Activated CD4-positive, alpha-beta memory T cell treated with anti-CD3 and anti-CD28 coated beads for 36 hours (primary cell): ENCODE results near the gene BTF3. TPM values are rescaled to one million over a fixed set of nuclear protein-coding genes. Genes with fewer than 3 reads are reported as not detected.
"Not testable (repeated sequence)": the region's sequence is repeated elsewhere in the genome, so short reads cannot be mapped to it uniquely, and the experiment has no call there.

Experiments used
- CTCF ChIA-PET: fragments of 350-600 bp; sonication (Branson Sonifier 250); formaldehyde crosslinking; loops from one replicate; lab custom pipeline; 2021; ENCODE audit warnings: antibody characterized with exemption, inconsistent platforms; lab: Charles Lee
- POLR2A ChIA-PET: fragments of 350-600 bp; sonication (Branson Sonifier 250); formaldehyde crosslinking; loops from one replicate; lab custom pipeline; 2021; ENCODE audit warnings: antibody characterized with exemption; lab: Charles Lee
- DNase-seq: peaks from one replicate; pipeline ENCODE4 v3.0.0-alpha.2; 2020
- H3K27ac Mint-ChIP-seq: one replicate; pipeline ENCODE4 v1.8.0; 2021; ENCODE audit warnings: mixed read lengths
- H3K27me3 Mint-ChIP-seq: one replicate; pipeline ENCODE4 v1.8.0; 2021; ENCODE audit warnings: mixed read lengths
- H3K36me3 Mint-ChIP-seq: one replicate; pipeline ENCODE4 v1.8.0; 2021; ENCODE audit warnings: mixed read lengths
- H3K4me1 Mint-ChIP-seq: one replicate; pipeline ENCODE4 v1.8.0; 2021; ENCODE audit warnings: low read depth, mixed read lengths
- H3K4me3 Mint-ChIP-seq: one replicate; pipeline ENCODE4 v1.8.0; 2021; ENCODE audit warnings: mild to moderate bottlenecking, mixed read lengths
- H3K9me3 Mint-ChIP-seq: one replicate; pipeline ENCODE4 v1.8.0; 2021; ENCODE audit warnings: mixed read lengths
- intact Hi-C: fragments of 100-400 bp; cut with micrococcal nuclease; formaldehyde crosslinking; loops from one replicate; pipeline ENCODE4 v1.15.1; 2023
- total RNA-seq, 2 experiments: library from RNA; stranded (reverse); gene quantifications; one replicate each; pipeline ENCODE4 v1.2.3, GENCODE V29; 2021

Gene BTF3
- total RNA-seq, 2 experiments from 2014 or later = 936 to 944 TPM

DNA sequence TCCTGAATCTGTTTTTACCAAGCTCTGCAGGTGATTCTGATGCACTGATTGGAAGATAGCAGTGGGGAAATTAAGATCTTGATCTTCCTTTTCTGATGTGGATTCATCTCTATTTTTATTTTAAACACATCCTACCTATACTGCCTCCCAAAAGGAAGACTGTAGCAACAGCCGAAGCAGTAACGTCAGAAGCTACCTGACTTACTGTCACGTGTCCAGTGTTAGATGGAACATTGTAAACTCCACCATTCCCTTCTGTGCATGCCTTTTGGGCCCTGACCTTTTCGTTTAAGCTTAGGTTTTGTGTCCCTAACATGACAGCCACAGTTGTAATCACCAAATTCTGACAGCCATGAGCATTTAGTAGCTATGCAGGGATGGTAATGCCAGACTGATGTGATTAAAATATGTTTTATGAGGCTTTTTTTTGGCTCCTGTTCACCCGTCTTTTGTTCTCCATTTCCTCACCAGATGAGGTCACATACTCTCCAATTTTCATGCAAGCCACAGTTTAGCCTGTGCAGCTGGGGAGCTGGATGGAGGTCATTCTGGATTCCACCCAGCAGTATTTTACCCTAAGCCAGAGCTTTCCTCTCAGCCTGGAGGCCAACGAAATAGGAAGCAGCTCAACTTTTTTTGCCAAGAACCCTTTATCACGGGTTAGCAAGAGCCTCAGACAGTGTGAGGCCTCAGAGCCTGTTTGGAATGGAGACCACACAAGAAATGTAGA, 34.1 kb upstream of the BTF3 start:
- no peaks in the 10 kb centered on the region for H3K36me3 Mint-ChIP-seq
- H3K4me3 Mint-ChIP-seq = no peak overlapping the region
- POLR2A ChIA-PET = no interaction called here
- H3K27ac Mint-ChIP-seq = no peak overlapping the region
- no peaks in the 10 kb centered on the region for H3K9me3 Mint-ChIP-seq
- CTCF ChIA-PET = interaction anchor here (0.9 kb wide), 1 partner anchor 9 kb away, joined by 3 read pairs; no protein-coding TSS in a partner anchor
- H3K27me3 Mint-ChIP-seq = peaks cover 26% of the 10 kb centered on the region
- H3K4me1 Mint-ChIP-seq = no peaks in the 10 kb centered on the region
- intact Hi-C loops = no loop called here
- DNase-seq = no peak

DNA sequence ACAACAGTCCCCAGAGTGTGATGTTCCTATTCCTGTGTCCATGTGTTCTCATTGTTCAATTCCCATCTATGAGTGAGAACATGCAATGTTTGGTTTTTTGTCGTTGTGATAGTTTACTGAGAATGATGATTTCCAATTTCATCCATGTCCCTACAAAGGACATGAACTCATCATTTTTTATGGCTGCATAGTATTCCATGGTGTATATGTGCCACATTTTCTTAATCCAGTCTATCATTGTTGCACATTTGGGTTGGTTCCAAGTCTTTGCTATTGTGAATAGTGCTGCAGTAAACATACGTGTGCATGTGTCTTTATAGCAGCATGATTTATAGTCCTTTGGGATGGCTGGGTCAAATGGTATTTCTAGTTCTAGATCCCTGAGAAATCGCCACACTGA, 29.6 kb upstream of the BTF3 start:
- H3K36me3 Mint-ChIP-seq, POLR2A ChIA-PET: not testable (repeated sequence)

DNA sequence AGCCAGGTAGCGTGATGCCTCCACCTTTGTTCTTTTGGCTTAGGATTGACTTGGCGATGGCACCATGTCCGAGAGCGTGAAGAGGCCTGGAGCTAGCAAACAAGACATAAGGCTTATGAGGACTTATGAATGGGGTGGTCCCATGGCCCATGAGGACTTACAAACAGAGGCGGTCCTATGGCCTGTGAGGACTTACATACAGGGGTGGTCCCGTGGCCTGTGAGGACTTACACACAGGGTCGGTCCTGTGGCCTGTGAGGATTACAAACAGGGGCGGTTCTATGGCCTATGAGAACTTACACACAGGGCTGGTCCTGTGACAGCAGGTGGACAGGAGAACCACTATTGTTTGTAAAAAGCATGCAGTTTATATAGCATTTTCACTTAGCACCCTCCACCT, 28.4 kb upstream of the BTF3 start:
- H3K27ac Mint-ChIP-seq = no peak overlapping the region
- ChIA-PET CTCF (no interaction called here), POLR2A (no interaction called here)
- intact Hi-C loops = no loop called here
- H3K4me1 Mint-ChIP-seq = no peaks in the 10 kb centered on the region
- no peak overlapping the region for H3K4me3 Mint-ChIP-seq
- H3K36me3 Mint-ChIP-seq = no peaks in the 10 kb centered on the region
- no peaks in the 10 kb centered on the region for H3K9me3 Mint-ChIP-seq
- no peak for DNase-seq
- peaks cover 11% of the 10 kb centered on the region for H3K27me3 Mint-ChIP-seq

More for the DNA sequence above, 29.6 kb upstream of the BTF3 start:
- CTCF ChIA-PET, H3K27ac Mint-ChIP-seq, H3K9me3 Mint-ChIP-seq, DNase-seq, intact Hi-C loops, H3K4me3 Mint-ChIP-seq, H3K4me1 Mint-ChIP-seq: not testable (repeated sequence)
- peaks cover 15% of the 10 kb centered on the region for H3K27me3 Mint-ChIP-seq

DNA sequence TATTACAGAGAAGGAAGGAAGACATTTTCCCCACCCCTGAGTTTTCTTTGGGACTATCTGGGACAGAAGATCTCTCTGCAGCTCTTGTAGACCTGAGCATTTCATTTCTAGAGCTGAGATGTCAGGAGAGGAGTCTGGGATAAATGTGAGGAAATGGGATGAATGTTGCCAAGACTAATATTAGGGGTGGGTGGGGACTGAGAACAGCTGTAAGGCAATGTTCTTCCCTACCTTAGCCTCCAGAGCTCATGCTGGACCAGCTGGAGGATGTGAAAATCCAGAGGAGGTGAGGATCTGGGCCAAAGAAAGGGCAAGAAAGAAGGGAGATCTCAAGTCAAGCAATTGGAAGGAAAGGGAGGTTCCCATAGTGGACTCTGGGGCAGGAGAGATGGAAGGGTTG, 26.6 kb upstream of the BTF3 start:
- CTCF ChIA-PET = no interaction called here
- Mint-ChIP-seq H3K27ac (no peak overlapping the region), H3K9me3 (no peaks in the 10 kb centered on the region), H3K27me3 (peaks cover 8% of the 10 kb centered on the region), H3K36me3 (no peaks in the 10 kb centered on the region), H3K4me3 (no peak overlapping the region), H3K4me1 (no peaks in the 10 kb centered on the region)
- intact Hi-C loops = no loop called here
- no peak for DNase-seq
- POLR2A ChIA-PET = no interaction called here

DNA sequence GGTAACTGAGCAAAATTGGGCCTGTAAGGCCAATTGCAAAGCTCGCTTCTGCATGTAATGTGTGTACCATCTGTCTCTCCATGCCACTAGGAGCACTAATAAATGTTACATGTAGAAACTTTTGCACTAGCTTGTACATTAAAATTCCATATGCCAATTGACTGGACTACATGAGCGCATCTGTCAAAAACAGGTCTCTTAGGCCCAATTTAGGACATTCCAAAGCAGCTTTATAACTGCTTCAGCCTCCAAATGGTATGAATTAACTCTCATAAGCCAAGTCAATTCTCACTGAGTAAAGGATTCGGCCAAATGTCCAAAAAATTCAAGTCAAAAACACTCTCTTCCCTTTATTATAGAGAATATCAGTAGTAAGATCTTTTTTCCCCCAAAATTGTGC, 26.1 kb upstream of the BTF3 start:
- H3K27me3 Mint-ChIP-seq = peaks cover 10% of the 10 kb centered on the region

DNA sequence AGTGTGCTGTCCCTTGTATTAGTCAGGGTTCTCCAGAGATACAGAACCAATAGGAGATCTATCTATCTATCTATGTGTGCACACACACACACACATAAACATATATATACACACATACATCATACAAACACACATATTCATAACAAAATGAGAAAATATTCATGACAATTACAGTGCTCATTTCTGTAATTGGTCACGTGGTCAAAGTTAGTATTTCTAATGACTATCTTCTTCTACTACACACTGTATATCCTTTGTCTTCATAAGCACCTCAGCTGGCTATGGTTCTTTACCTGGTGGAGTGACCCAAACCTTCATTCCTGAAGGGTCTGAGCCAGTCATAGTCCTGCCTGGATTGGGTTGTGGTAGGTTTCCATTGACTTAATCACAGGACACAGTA, 17.7 kb upstream of the BTF3 start:
- H3K9me3 Mint-ChIP-seq = no peaks in the 10 kb centered on the region
- peaks cover 27% of the 10 kb centered on the region for H3K27me3 Mint-ChIP-seq
- H3K4me3 Mint-ChIP-seq = no peak overlapping the region
- intact Hi-C loops = no loop called here
- ChIA-PET POLR2A (no interaction called here), CTCF (no interaction called here)
- no peak for DNase-seq
- H3K27ac Mint-ChIP-seq = no peak overlapping the region
- H3K4me1 Mint-ChIP-seq = no peaks in the 10 kb centered on the region
- no peaks in the 10 kb centered on the region for H3K36me3 Mint-ChIP-seq

More for the DNA sequence above, 26.1 kb upstream of the BTF3 start:
- intact Hi-C loops = no loop called here
- DNase-seq = no peak
- ChIA-PET CTCF (no interaction called here), POLR2A (no interaction called here)
- H3K27ac Mint-ChIP-seq = no peak overlapping the region
- no peaks in the 10 kb centered on the region for H3K36me3 Mint-ChIP-seq
- no peaks in the 10 kb centered on the region for H3K4me1 Mint-ChIP-seq
- H3K9me3 Mint-ChIP-seq = no peaks in the 10 kb centered on the region
- no peak overlapping the region for H3K4me3 Mint-ChIP-seq

DNA sequence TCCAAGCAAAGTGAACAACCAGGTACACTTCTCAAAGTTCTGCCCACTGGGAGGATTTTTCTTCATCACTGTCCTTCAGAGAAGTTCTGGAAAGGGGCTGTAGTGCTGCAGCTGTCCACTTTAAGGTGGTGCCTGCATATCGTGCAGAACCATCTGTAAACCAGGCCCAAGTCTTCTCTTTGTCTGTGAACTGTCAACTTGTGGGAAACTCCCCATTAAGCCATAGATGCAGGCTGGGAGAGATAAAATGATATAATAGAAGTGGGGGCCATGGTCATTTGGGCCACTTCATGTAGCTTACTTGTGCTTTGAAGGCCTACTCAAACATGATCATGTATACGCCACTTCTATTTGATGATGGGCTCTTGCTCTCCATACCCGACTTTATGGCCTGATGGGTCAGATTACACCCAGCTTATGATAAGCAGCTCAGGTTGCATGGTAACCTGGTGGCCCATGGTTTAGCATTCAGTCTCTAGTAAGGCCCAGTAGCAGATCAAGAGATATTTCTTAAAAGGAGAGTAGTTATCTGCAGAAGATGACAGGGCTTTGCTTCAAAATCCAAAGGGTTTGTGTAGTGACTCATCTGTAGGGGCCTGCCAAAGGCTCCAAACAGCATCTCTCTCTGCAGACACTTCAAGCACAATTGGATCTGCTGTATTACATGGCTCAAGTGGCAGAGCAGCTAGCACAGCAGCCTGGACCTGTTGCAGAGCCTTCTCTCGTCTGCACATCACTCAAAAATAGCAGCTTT, 15.7 kb upstream of the BTF3 start:
- CTCF ChIA-PET = no interaction called here
- DNase-seq = no peak
- Mint-ChIP-seq H3K36me3 (no peaks in the 10 kb centered on the region), H3K4me1 (no peaks in the 10 kb centered on the region), H3K27me3 (peaks cover 22% of the 10 kb centered on the region), H3K4me3 (no peak overlapping the region), H3K9me3 (no peaks in the 10 kb centered on the region), H3K27ac (no peak overlapping the region)
- POLR2A ChIA-PET = no interaction called here
- intact Hi-C loops = no loop called here

DNA sequence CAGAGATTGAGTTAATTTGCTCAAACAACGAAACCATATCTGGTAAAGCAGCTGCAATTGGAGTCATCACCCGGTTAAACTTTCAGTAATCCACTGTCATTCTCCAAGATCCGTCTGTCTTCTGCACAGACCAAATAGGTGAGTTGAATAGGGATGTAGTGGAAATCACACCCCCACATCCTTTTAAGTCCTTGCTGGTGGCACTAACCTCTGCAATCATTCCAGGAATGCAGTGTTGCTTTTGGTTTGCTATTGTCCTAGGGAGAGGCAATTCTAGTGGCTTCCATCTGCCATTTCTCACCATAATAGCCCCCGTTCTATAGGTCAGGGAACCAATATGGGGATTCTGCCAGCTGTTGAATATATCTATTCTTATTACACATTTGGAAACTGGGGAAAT, 14.6 kb upstream of the BTF3 start:
- H3K36me3 Mint-ChIP-seq = no peaks in the 10 kb centered on the region
- ChIA-PET POLR2A (no interaction called here), CTCF (no interaction called here)
- H3K4me1 Mint-ChIP-seq = no peaks in the 10 kb centered on the region
- no peak overlapping the region for H3K27ac Mint-ChIP-seq
- H3K27me3 Mint-ChIP-seq = peaks cover 18% of the 10 kb centered on the region
- intact Hi-C loops = no loop called here
- H3K4me3 Mint-ChIP-seq = no peak overlapping the region
- DNase-seq = no peak
- no peaks in the 10 kb centered on the region for H3K9me3 Mint-ChIP-seq

DNA sequence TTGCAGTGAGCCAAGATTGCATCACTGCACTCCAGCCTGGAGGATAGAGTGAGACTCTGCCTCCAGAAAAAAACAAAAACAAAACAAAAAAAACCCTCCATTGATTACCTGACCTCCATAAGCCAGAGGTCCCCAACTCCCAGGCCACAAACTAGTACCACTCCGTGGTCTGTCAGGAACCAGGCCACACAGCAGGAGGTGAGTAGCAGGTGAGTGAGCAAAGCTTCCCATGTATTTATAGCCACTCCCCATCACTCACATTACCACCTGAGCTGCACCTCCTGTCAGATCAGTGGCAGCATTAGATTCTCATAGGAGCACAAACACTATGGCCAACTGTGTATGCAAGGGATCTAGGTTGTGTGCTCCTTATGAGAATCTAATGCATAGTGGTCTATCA, 13.7 kb upstream of the BTF3 start:
- DNase-seq = no peak
- CTCF ChIA-PET = no interaction called here
- H3K4me3 Mint-ChIP-seq = no peak overlapping the region
- no peaks in the 10 kb centered on the region for H3K36me3 Mint-ChIP-seq
- intact Hi-C loops = no loop called here
- H3K27me3 Mint-ChIP-seq = peaks cover 19% of the 10 kb centered on the region
- POLR2A ChIA-PET = no interaction called here
- no peak overlapping the region for H3K27ac Mint-ChIP-seq
- H3K9me3 Mint-ChIP-seq = no peaks in the 10 kb centered on the region
- H3K4me1 Mint-ChIP-seq = no peaks in the 10 kb centered on the region

DNA sequence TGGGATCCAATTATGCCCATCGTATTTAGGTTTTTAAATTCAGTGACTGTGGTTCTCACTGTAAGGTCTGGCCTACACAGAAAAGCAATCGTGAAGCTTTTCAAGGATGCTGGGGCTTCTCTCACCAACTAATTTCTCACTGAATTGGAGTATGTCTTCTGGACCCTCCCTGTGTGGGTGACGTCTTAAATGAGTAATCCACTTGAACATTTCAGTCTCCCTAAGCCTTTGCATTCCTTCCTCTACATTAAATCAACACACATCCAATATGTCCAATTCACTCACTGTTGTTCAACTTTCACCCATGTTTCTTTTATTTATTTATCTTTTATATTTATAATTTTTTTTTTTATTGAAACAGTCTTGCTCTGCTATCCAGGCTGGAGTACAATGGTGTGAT, 12.5 kb upstream of the BTF3 start:
- no peaks in the 10 kb centered on the region for H3K9me3 Mint-ChIP-seq
- POLR2A ChIA-PET = no interaction called here
- DNase-seq = no peak
- CTCF ChIA-PET = no interaction called here
- no peak overlapping the region for H3K4me3 Mint-ChIP-seq
- H3K27me3 Mint-ChIP-seq = peaks cover 17% of the 10 kb centered on the region
- no peaks in the 10 kb centered on the region for H3K36me3 Mint-ChIP-seq
- intact Hi-C loops = no loop called here
- H3K4me1 Mint-ChIP-seq = no peaks in the 10 kb centered on the region
- H3K27ac Mint-ChIP-seq = no peak overlapping the region

DNA sequence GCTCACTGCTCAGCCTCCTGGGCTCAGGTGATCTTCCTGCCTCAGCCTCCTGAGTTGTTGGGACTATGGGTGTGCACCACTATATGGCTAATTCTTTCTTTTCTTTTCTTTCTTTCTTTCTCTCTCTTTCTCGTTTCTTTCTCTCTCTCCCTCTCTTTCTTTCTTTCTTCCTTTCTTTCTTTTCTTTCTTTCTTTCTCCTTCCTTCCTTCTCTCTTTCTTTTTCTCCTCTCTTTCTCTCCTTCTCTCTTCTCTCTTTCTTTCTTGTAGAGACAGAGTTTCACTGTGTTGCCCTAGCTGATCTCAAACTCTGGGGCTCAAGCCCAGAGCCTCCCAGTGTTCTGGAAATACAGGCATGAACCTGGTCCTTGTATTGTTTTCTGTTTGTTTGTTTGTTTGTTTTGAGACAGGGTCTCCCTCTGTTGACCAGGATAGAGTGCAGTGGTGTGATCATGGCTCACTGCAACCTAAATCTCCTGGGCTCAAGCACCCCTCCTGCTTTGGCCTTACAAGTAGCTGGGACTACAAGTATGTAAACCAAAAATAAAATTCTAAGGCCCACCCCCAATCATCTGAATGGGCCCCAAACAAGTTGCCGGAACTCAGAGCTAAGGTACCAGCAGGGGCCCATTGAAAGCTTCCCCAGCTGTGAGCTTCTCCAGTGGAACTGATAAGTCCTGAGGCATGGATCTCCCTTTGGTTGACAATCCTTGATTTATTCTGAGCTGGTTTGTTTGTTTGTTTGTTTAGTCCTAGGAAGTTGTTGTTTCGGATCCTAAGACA, 11.9 kb upstream of the BTF3 start:
- Mint-ChIP-seq H3K36me3 (no peaks in the 10 kb centered on the region), H3K4me3 (no peak overlapping the region), H3K9me3 (no peaks in the 10 kb centered on the region), H3K27ac (no peak overlapping the region), H3K27me3 (peaks cover 14% of the 10 kb centered on the region), H3K4me1 (no peaks in the 10 kb centered on the region)
- ChIA-PET POLR2A (no interaction called here), CTCF (interaction anchor here (0.9 kb wide), 1 partner anchor 35 kb away, joined by 3 read pairs; no protein-coding TSS in a partner anchor)
- intact Hi-C loops = no loop called here
- no peak for DNase-seq

DNA sequence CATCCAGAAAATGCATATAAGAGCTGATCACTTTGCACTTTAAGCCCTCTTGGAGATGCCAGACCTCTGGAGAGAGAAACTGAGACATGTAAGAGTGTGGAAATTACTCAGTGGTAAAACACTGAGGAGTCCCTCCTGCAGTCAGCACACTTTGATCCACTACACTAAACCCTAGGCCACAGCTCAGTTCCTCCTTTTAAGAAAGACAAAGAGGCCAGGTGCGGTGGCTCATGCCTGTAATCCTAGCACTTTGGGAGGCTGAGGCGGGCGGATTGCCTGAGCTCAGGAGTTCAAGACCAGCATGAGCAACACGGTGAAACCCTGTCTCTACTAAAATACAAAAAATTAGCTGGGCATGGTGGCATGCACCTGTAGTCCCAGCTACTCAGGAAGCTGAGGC, 11.0 kb upstream of the BTF3 start:
- intact Hi-C loops, H3K4me3 Mint-ChIP-seq, H3K4me1 Mint-ChIP-seq, POLR2A ChIA-PET, H3K27me3 Mint-ChIP-seq, H3K27ac Mint-ChIP-seq, DNase-seq, H3K36me3 Mint-ChIP-seq, H3K9me3 Mint-ChIP-seq: not testable (repeated sequence)
- CTCF ChIA-PET = interaction anchor here (0.9 kb wide), 1 partner anchor 36 kb away, joined by 3 read pairs; no protein-coding TSS in a partner anchor
